ENCODE data around the gene CDK15.

DNA sequence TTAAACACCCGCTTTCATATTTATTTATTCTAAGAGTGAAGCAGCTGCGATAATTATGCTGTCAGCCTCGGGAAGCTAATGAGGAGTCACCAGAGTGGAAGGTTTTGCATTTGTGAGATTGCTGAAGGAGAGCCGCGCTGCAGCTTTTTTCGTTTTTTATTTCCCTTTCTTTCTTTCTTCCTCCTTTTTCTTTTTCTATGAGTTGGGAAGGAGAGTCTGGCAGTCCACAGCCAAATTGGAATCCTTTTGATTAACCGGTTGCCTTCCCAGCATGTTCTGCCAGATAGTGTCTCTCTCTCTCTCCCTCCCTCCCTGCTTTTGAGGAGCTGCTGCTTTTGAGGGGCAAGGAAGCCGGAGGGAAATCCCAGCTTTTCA is 82.1 kb downstream of the CDK15 start:
- TF ChIP-seq HDGF (IDR thresholded peaks at IDR 0.05; ENCODE audit: borderline replicate concordance) (no peak), FOXK2 (IDR thresholded peaks at IDR 0.05) (no peak), SP1 (IDR thresholded peaks at IDR 0.05) (no peak), FOXM1 (IDR thresholded peaks at IDR 0.05; ENCODE audit: borderline replicate concordance) (no peak), ELF4 (IDR thresholded peaks at IDR 0.05) (no peak)
- TF ChIP-seq, protein P1, sequence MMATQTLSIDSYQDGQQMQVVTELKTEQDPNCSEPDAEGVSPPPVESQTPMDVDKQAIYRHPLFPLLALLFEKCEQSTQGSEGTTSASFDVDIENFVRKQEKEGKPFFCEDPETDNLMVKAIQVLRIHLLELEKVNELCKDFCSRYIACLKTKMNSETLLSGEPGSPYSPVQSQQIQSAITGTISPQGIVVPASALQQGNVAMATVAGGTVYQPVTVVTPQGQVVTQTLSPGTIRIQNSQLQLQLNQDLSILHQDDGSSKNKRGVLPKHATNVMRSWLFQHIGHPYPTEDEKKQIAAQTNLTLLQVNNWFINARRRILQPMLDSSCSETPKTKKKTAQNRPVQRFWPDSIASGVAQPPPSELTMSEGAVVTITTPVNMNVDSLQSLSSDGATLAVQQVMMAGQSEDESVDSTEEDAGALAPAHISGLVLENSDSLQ (IDR thresholded peaks at IDR 0.05), result no peak
